Tibial artery (tissue), 4 donors: ENCODE measurements around the gene PLEK2.

Experiments used
- DNase-seq, 2 donors: peaks; one replicate each; pipeline ENCODE4 v3.0.0-alpha.2; 2019
- H3K27ac ChIP-seq, 2 donors: fragments of 200-600 bp; sonication (generic) in 1 of 2; 1 replicate in 1 of 2; 2 replicates in 1 of 2; pipeline ENCODE4 v1.5.1; 2018 to 2019; ENCODE audit warnings: mild to moderate bottlenecking in 1 of 2
- H3K27me3 ChIP-seq, 2 donors: fragments of 200-600 bp; sonication (generic) in 1 of 2; one replicate each; pipeline versions ENCODE4 v1.5.1 to v1.6.0; 2016 to 2019
- H3K36me3 ChIP-seq, 3 donors: fragments of 200-600 bp; sonication (generic) in 2 of 3; one replicate each; pipeline ENCODE4 v1.5.1; 2016 to 2019; ENCODE audit warnings: mild to moderate bottlenecking in 2 of 3
- H3K4me1 ChIP-seq, 4 donors: fragments of 200-600 bp; sonication (generic) in 2 of 4; 1 replicate in 3 of 4; 2 replicates in 1 of 4; pipeline ENCODE4 v1.5.1; 2016 to 2019
- H3K4me3 ChIP-seq, 2 donors: fragments of 200-600 bp; sonication (generic) in 1 of 2; 1 replicate in 1 of 2; 2 replicates in 1 of 2; pipeline ENCODE4 v1.5.1; 2018 to 2019; ENCODE audit warnings: mild to moderate bottlenecking in 2 of 2
- H3K9me3 ChIP-seq, 3 donors: fragments of 200-600 bp; sonication (generic) in 1 of 3; one replicate each; pipeline ENCODE4 v1.5.1; 2016 to 2019
- CTCF ChIP-seq, 2 experiments: fragments of 200-600 bp in 1 of 2; fragments of 450-650 bp in 1 of 2; IDR thresholded peaks; one replicate each; pipeline ENCODE4 v1.5.1; 2017 to 2019; ENCODE audit warnings: antibody characterized with exemption in 2 of 2, mild to moderate bottlenecking in 1 of 2, moderate library complexity in 1 of 2
- intact Hi-C: fragments of 100-400 bp; cut with DNase I; formaldehyde crosslinking; loops from one replicate; pipeline ENCODE4 v1.15.0; 2023; ENCODE audit warnings: low total_unique reads

PLEK2 gene

GRCh38 chr14:67421356-67422224, 9.6 kb upstream of the PLEK2 start:
- no peaks in the 10 kb centered on the region for H3K4me1 ChIP-seq
- intact Hi-C loops, result no loop called here
- H3K4me3 ChIP-seq, result no peak overlapping the region
- no peak for TF ChIP-seq CTCF (IDR thresholded peaks at IDR 0.05)
- peaks cover 0 to 37% of the 10 kb centered on the region in 2 donors for H3K27me3 ChIP-seq
- H3K27ac ChIP-seq, result no peak overlapping the region
- no peaks in the 10 kb centered on the region for H3K9me3 ChIP-seq
- no peaks in the 10 kb centered on the region for H3K36me3 ChIP-seq
- DNase-seq, result no peak

GRCh38 chr14:67420102-67420739, 8.3 kb upstream of the PLEK2 start:
- no peaks in the 10 kb centered on the region for H3K36me3 ChIP-seq
- no peak for DNase-seq
- no peak overlapping the region for H3K4me3 ChIP-seq
- no peaks in the 10 kb centered on the region for H3K4me1 ChIP-seq
- no peak overlapping the region for H3K27ac ChIP-seq
- no peaks in the 10 kb centered on the region for H3K9me3 ChIP-seq
- TF ChIP-seq CTCF (IDR thresholded peaks at IDR 0.05), result no peak
- peaks cover 0 to 25% of the 10 kb centered on the region in 2 donors for H3K27me3 ChIP-seq
- intact Hi-C loops, result no loop called here

GRCh38 chr14:67418401-67419191, 6.6 kb upstream of the PLEK2 start:
- TF ChIP-seq CTCF (IDR thresholded peaks at IDR 0.05), result no peak
- no peak overlapping the region for H3K27ac ChIP-seq
- H3K27me3 ChIP-seq, result peaks cover 0 to 17% of the 10 kb centered on the region in 2 donors
- H3K36me3 ChIP-seq, result no peaks in the 10 kb centered on the region
- DNase-seq, result no peak
- intact Hi-C loops, result no loop called here
- H3K4me1 ChIP-seq, result no peaks in the 10 kb centered on the region
- H3K9me3 ChIP-seq, result no peaks in the 10 kb centered on the region
- H3K4me3 ChIP-seq, result no peak overlapping the region

DNA sequence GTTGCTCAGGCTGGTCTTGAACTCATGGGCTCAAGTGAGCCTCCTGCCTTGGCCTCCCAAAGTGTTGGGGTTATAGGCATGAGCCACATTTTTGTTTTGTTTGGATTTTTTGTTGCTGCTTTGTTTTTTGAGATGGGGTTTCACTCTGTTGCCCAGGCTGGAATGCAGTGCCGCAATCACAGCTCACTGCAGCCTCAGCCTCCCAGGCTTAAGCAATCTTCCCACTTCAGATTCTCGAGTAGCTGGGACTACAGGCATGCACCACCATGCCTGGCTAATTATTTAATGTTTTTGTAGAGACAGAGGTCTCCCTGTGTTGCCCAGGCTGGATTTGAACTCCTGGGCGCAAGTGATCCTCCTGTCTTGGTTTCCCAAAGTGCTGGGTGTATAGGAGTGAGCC, 5.7 kb upstream of the PLEK2 start:
- peaks cover 0 to 18% of the 10 kb centered on the region in 2 donors for H3K27me3 ChIP-seq
- no peak for DNase-seq
- intact Hi-C loops, result no loop called here
- no peak overlapping the region for H3K4me3 ChIP-seq
- no peak for TF ChIP-seq CTCF (IDR thresholded peaks at IDR 0.05)
- H3K4me1 ChIP-seq, result no peaks in the 10 kb centered on the region
- H3K27ac ChIP-seq, result no peak overlapping the region
- H3K36me3 ChIP-seq, result no peaks in the 10 kb centered on the region
- no peaks in the 10 kb centered on the region for H3K9me3 ChIP-seq

- Histone ChIP-seq H3K4me3 (no peak overlapping the region), H3K27me3 (peaks cover 0 to 25% of the 10 kb centered on the region in 2 donors), H3K36me3 (no peaks in the 10 kb centered on the region), H3K27ac (no peak overlapping the region), H3K9me3 (no peaks in the 10 kb centered on the region), H3K4me1 (peaks cover 0 to 5% (median 4%) of the 10 kb centered on the region in 4 donors)
- intact Hi-C loops, result no loop called here
- no peak for TF ChIP-seq CTCF (IDR thresholded peaks at IDR 0.05)
- DNase-seq, result no peak
Measured at GRCh38 chr14:67416810-67417209, 4.8 kb upstream of the PLEK2 start.
